HL-60 (cell line): ENCODE measurements around the gene AP3S2.

ENCODE experiments used
- GABPA ChIP-seq: IDR thresholded peaks from 2 replicates; pipeline ENCODE4 v1.6.1; 2012; ENCODE audit warnings: low read depth
- TF ChIP-seq, protein P1 (sequence below): IDR thresholded peaks from one replicate; pipeline ENCODE4 v1.5.1; 2011; ENCODE audit warnings: low read length, control low read depth, inconsistent platforms; ENCODE audit not compliant: insufficient read depth

DNA sequence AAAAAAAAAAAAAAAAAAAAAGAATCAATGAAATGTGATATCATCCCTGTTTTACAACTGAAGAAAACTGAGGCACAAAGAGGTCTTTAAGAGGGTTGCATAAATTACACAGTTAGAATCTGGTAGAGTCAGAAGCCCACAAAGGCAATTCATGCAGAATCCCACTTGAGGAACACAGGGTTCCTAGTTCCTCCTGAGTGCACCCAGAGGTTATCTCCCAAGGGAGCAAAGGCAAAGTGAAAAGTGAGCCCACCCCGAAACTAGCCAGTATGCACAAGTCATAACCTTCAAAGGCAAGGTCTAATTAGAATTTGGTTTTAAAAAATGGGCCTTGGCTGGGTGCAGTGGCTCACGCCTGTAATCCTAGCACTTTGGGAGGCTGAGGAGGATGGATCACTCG is 37.8 kb downstream of the AP3S2 start:
- TF ChIP-seq, protein P1, sequence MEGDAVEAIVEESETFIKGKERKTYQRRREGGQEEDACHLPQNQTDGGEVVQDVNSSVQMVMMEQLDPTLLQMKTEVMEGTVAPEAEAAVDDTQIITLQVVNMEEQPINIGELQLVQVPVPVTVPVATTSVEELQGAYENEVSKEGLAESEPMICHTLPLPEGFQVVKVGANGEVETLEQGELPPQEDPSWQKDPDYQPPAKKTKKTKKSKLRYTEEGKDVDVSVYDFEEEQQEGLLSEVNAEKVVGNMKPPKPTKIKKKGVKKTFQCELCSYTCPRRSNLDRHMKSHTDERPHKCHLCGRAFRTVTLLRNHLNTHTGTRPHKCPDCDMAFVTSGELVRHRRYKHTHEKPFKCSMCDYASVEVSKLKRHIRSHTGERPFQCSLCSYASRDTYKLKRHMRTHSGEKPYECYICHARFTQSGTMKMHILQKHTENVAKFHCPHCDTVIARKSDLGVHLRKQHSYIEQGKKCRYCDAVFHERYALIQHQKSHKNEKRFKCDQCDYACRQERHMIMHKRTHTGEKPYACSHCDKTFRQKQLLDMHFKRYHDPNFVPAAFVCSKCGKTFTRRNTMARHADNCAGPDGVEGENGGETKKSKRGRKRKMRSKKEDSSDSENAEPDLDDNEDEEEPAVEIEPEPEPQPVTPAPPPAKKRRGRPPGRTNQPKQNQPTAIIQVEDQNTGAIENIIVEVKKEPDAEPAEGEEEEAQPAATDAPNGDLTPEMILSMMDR, result no peak
- no peak for TF ChIP-seq GABPA
